Thyroid gland (tissue), 4 donors: ENCODE measurements around the gene PSMB11. TPM values are rescaled to one million over a fixed set of nuclear protein-coding genes. Genes with fewer than 3 reads are reported as not detected.

Experiments
- DNase-seq, 2 donors: peaks; one replicate each; pipeline ENCODE4 v3.0.0-alpha.2; 2019
- H3K27ac ChIP-seq, 3 donors: fragments of 200-600 bp; sonication (generic); 1 replicate in 2 of 3; 2 replicates in 1 of 3; pipeline ENCODE4 v1.5.1; 2016 to 2019; ENCODE audit warnings: mild to moderate bottlenecking in 1 of 3, moderate library complexity in 1 of 3
- H3K27me3 ChIP-seq: fragments of 200-600 bp; sonication (generic); one replicate; pipeline ENCODE4 v1.5.1; 2019
- H3K36me3 ChIP-seq, 2 donors: fragments of 200-600 bp; sonication (generic); one replicate each; pipeline ENCODE4 v1.5.1; 2016 to 2019
- H3K4me1 ChIP-seq, 2 donors: fragments of 200-600 bp; sonication (generic); one replicate each; pipeline ENCODE4 v1.5.1; 2017 to 2019
- H3K4me3 ChIP-seq, 3 donors: fragments of 200-600 bp; sonication (generic); replicated peaks in 1 of 3; 1 replicate in 2 of 3; 2 replicates in 1 of 3; pipeline ENCODE4 v1.5.1; 2016; ENCODE audit warnings: mild to moderate bottlenecking in 1 of 3
- H3K9me3 ChIP-seq: fragments of 200-600 bp; sonication (generic); one replicate; pipeline ENCODE4 v1.5.1; 2017
- POLR2A ChIP-seq, 2 donors: fragments of 450-650 bp; IDR thresholded peaks; one replicate each; pipeline ENCODE4 v1.6.1; 2017; ENCODE audit warnings: antibody characterized with exemption in 2 of 2, mild to moderate bottlenecking in 2 of 2, moderate library complexity in 1 of 2
- WGBS, 2 donors: methylation state at CpG; one replicate each; pipeline ENCODE4 v1.1.5; 2017; 5-methylcytosine and 5-hydroxymethylcytosine counted together
- intact Hi-C: fragments of 100-400 bp; cut with DNase I; formaldehyde crosslinking; loops from one replicate; pipeline ENCODE4 v1.15.1; 2023
- total RNA-seq, 4 donors: library from RNA; depleted of rRNA; stranded (reverse); fragments of >200 nt; gene quantifications; one replicate each; pipeline ENCODE4 v1.2.3, GENCODE V29; 2016
- TF ChIP-seq, protein P1 (sequence below), 6 experiments: fragments of 200-600 bp in 3 of 6; fragments of 450-650 bp in 3 of 6; sonication (generic) in 3 of 6; IDR thresholded peaks; one replicate each; pipeline ENCODE4 v1.5.1; 2016 to 2019; ENCODE audit warnings: antibody characterized with exemption in 6 of 6, mild to moderate bottlenecking in 2 of 6, inconsistent platforms in 1 of 6, moderate library complexity in 1 of 6

The PSMB11 gene
- total RNA-seq, 4 donors from 2014 or later: not detected

DNA sequence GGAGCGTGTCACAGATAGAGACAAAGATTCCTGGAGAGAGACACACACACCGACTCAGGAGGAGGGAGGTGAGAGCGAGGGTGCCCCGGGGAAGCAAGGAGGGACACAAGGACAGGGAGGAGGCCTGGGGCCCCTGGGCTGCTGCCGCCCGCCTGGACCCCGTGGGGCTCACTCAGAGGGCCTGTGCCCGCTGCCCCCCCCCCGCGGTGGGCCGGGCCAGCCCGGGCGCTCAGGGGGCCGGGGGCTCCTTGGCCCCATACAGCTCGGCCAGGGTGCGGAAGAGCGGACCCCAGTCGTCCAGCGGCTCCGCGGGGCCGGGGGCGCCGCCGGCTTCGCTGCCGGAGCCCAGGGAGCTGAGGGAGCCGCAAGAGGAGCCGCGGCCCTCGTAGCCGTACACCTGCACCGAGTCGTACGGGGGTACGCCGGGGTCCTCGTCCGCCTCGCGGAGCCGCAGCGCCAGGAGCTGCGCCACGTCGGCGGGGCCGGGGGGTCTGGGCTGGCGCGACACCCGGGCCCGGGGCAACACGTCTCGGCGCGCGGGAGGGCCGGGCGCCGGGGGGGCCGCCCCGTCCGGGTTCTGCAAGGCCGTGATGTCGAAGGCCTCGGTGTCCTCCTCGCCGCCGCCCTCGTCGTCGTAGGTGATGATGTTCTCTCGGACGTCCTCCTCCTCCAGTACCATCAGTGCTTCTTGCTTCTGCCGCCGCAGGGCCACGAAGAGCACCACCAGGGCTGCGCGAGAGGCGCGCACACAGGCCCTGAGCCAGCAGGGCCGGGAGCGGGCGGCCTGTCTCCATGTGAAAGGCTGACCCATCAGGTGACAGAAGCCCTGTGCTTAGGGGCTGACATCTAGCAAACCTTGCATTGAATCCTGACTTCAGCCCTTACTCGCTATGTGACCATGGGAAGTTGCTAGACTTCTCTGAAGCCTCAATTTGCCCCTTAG is 6.0 kb downstream of the PSMB11 start:
- no peaks in the 10 kb centered on the region for H3K36me3 ChIP-seq
- H3K27ac ChIP-seq: no peak overlapping the region
- no peak for DNase-seq
- TF ChIP-seq, protein P1, sequence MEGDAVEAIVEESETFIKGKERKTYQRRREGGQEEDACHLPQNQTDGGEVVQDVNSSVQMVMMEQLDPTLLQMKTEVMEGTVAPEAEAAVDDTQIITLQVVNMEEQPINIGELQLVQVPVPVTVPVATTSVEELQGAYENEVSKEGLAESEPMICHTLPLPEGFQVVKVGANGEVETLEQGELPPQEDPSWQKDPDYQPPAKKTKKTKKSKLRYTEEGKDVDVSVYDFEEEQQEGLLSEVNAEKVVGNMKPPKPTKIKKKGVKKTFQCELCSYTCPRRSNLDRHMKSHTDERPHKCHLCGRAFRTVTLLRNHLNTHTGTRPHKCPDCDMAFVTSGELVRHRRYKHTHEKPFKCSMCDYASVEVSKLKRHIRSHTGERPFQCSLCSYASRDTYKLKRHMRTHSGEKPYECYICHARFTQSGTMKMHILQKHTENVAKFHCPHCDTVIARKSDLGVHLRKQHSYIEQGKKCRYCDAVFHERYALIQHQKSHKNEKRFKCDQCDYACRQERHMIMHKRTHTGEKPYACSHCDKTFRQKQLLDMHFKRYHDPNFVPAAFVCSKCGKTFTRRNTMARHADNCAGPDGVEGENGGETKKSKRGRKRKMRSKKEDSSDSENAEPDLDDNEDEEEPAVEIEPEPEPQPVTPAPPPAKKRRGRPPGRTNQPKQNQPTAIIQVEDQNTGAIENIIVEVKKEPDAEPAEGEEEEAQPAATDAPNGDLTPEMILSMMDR (IDR thresholded peaks at IDR 0.05): no peak
- TF ChIP-seq POLR2A (IDR thresholded peaks at IDR 0.05): no peak
- WGBS, 2 donors: 81 to 86% methylated on average over 14 to 20 of the region's 85 CpGs
- no peak overlapping the region for H3K4me3 ChIP-seq
- no peaks in the 10 kb centered on the region for H3K9me3 ChIP-seq
- no peaks in the 10 kb centered on the region for H3K27me3 ChIP-seq
- intact Hi-C loops: no loop called here
- H3K4me1 ChIP-seq: no peaks in the 10 kb centered on the region

DNA sequence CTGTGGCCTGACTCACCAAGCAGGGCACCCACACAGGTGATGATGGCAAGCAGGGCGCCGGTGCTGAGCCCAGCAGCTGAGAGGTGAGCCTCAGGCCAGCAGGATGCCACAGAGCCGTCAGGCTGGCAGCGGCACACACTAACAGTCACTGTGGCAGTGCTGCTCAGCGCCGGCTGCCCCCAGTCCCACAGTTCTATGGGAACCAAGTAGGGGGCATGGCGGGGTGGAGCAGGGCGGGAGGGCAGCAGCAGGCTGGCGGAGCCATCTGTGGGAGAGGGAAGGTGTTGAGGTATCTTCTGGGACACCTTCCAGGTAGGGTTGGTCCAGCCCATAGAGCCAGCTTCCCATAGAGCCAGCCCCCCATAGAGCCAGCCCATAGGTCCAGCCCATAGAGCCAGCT is 7.0 kb downstream of the PSMB11 start:
- no peak for DNase-seq
- H3K9me3 ChIP-seq: no peaks in the 10 kb centered on the region
- intact Hi-C loops: no loop called here
- WGBS, 2 donors: 96 to 100% methylated on average over 5 to 9 of the region's 9 CpGs
- H3K4me1 ChIP-seq: no peaks in the 10 kb centered on the region
- H3K4me3 ChIP-seq: no peak overlapping the region
- H3K27ac ChIP-seq: no peak overlapping the region
- no peaks in the 10 kb centered on the region for H3K27me3 ChIP-seq
- no peaks in the 10 kb centered on the region for H3K36me3 ChIP-seq
- TF ChIP-seq, protein P1 (IDR thresholded peaks at IDR 0.05): no peak
- TF ChIP-seq POLR2A (IDR thresholded peaks at IDR 0.05): no peak

DNA sequence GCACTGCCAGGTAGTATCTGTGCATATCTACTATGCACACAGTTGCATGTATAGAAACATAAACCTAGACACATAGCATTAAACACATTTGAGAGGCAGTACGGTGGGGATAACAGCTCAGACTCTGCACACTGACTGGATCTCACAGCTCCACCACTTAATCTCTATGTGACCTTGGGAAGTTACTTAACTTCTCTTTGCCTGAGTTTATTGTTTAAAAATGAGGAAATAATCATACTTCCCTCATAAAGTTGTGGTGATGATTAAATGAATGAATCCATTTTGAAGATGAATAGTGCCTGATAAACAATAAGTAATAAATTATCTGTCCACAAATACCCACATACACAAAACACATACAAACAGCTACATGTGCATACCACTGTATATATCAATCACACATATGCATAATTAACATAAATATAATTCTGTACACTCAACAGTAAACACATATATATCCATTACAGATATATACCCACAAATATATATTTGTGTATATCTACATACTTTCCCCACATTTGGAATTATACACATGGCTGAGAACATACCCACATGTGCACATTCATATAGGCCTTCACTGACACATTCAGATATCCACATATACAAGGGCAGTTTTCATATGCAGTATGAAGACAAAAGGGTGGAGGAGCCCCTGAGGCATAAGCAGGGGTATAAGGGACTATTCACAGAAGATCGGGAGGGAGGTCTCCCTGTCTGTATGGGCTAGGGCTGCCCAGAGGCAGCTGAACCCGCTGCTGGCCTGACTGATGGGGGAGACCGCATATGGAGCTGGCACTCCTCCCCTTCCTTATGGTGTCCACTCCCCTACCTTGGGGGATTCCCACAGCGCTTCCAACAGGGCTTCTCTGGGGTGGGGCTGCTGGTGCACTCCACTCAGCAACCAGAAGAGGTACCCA is 9.4 kb downstream of the PSMB11 start:
- TF ChIP-seq, protein P1 (IDR thresholded peaks at IDR 0.05): no peak
- TF ChIP-seq POLR2A (IDR thresholded peaks at IDR 0.05): no peak
- peaks cover 0 to 5% of the 10 kb centered on the region in 2 donors for H3K4me1 ChIP-seq
- no peak overlapping the region for H3K27ac ChIP-seq
- no peaks in the 10 kb centered on the region for H3K36me3 ChIP-seq
- H3K27me3 ChIP-seq: no peaks in the 10 kb centered on the region
- intact Hi-C loops: no loop called here
- no peaks in the 10 kb centered on the region for H3K9me3 ChIP-seq
- no peak for DNase-seq
- no peak overlapping the region for H3K4me3 ChIP-seq
- 87 to 93% methylated on average over 5 of the region's 5 CpGs for WGBS, 2 donors

DNA sequence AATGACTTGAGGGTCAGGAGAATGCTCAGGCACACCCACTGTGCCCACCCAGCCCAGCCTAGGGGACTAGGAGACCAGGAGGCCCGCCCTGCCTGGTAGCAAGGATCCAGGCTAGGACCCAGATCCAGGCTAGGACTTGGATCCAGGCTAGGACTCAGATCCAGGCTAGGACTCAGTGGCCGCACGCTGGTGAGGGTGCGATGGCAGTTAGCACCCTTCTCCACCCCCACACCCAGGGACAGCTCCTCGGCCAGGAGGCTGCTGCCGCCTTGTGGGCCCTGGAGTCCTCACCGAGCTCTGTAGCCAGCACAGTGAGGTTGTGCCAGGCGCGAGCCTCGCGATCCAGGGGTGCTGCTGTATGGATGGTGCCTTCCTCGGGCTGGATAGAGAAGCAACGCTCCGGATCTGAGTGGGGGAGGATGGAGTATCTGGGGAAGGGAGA is 10.2 kb downstream of the PSMB11 start:
- intact Hi-C loops: no loop called here

More for the DNA sequence above, 10.2 kb downstream of the PSMB11 start:
- 70% methylated on average over 10 to 13 of the region's 14 CpGs for WGBS, 2 donors
- Histone ChIP-seq H3K27me3 (no peaks in the 10 kb centered on the region), H3K9me3 (no peaks in the 10 kb centered on the region), H3K36me3 (no peaks in the 10 kb centered on the region), H3K4me3 (no peak overlapping the region), H3K4me1 (peaks cover 0 to 12% of the 10 kb centered on the region in 2 donors), H3K27ac (no peak overlapping the region)
- TF ChIP-seq, protein P1 (IDR thresholded peaks at IDR 0.05): no peak
- TF ChIP-seq POLR2A (IDR thresholded peaks at IDR 0.05): no peak
- no peak for DNase-seq
